BE2C (cell line): ENCODE measurements around the gene USP24.
A peak's percentile ranks its signal among the peaks of the same experiment; 100 is the strongest.

Source experiments
- DNase-seq: peaks from one replicate; pipeline ENCODE4 v3.0.0-alpha.2; 2020
- H3K27me3 ChIP-seq: fragments of 250-450 bp; sonication (Bioruptor Pico); 2 replicates; pipeline ENCODE4 v1.5.1; 2020; ENCODE audit warnings: mild to moderate bottlenecking
- H3K36me3 ChIP-seq: fragments of 250-450 bp; sonication (Bioruptor Pico); 2 replicates; pipeline ENCODE4 v1.5.1; 2020; ENCODE audit warnings: mild to moderate bottlenecking
- H3K4me1 ChIP-seq: fragments of 250-450 bp; sonication (Bioruptor Pico); 2 replicates; pipeline ENCODE4 v1.5.1; 2020
- H3K4me3 ChIP-seq: 2 replicates; pipeline ENCODE4 v1.5.1; 2011; ENCODE audit warnings: low read depth, low read length
- H3K9me3 ChIP-seq: fragments of 250-450 bp; sonication (Bioruptor Pico); 2 replicates; pipeline ENCODE4 v1.5.1; 2020
- CTCF ChIP-seq: IDR thresholded peaks from 2 replicates; pipeline ENCODE4 v1.5.1; 2012; ENCODE audit warnings: mild to moderate bottlenecking, low read depth, low read length

Gene USP24

GRCh38 chr1:55021942-55022546 lies 193.1 kb downstream of the USP24 start:
- peak; percentile 81 for DNase-seq
- TF ChIP-seq CTCF, result peak; percentile 76
- no peaks in the 10 kb centered on the region for H3K36me3 ChIP-seq
- no peaks in the 10 kb centered on the region for H3K9me3 ChIP-seq
- no peaks in the 10 kb centered on the region for H3K27me3 ChIP-seq
- no peak overlapping the region for H3K4me3 ChIP-seq
- no peaks in the 10 kb centered on the region for H3K4me1 ChIP-seq

GRCh38 chr1:55018395-55018794 lies 196.8 kb downstream of the USP24 start:
- no peak for DNase-seq
- H3K36me3 ChIP-seq, result no peaks in the 10 kb centered on the region

More at GRCh38 chr1:55018395-55018794, 196.8 kb downstream of the USP24 start:
- Histone ChIP-seq H3K4me1 (no peaks in the 10 kb centered on the region), H3K9me3 (no peaks in the 10 kb centered on the region), H3K4me3 (no peak overlapping the region), H3K27me3 (no peaks in the 10 kb centered on the region)
- TF ChIP-seq CTCF, result no peak
